ENCODE measurements around the gene PHYHD1. TPM values are rescaled to one million over a fixed set of nuclear protein-coding genes. Genes with fewer than 3 reads are reported as not detected.

PHYHD1 gene
- total and polyA plus RNA-seq, 11 donors: 14.0 to 49.0 (median 27.3) TPM

DNA sequence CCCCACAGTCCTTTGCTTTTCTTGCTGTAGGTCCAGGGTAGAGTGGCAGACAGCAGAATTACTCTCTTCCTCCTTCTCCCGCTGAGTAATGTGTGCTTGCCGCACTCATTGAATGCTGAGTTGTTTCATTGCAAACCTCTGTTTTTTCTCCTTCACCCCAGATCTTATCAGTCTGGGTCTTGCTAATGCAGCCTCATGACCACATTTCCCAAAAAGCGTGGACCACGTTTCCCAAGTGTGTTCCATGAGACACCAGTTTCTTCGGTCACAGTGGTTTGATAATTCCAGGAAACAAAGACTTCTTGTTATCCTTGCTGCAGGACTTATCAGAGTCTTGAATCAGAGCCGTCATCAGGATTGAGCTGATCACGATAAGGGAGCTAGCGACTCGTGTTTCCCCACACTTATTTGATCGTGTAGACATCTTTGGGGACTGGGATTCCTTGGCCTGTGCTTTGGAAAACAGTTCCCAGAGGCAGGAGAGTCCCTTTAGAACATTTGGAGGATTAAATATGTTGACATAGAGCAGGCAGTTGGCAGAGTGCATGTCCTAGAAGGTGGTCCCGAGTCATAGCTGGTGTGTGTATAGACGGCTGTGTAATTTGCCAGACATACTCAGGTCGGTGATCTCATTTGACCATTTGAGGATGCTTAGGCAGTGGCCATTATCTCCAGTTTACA lies 34.4 kb upstream of the PHYHD1 start:
- intact Hi-C loops (cut with DNase I): no loop called here
- Histone ChIP-seq H3K4me3 (peak overlapping the region in 3 of 12 donors; percentile 4 to 14 (median 5)), H3K27me3 (no peaks in the 10 kb centered on the region), H3K9me3 (no peaks in the 10 kb centered on the region), H3K27ac (peak overlapping the region in 10 of 12 donors; percentile 20 to 97 (median 50)), H3K4me1 (peaks cover 8 to 66% (median 54%) of the 10 kb centered on the region in 12 donors), H3K36me3 (peaks cover 0 to 51% (median 29%) of the 10 kb centered on the region in 9 donors)
- WGBS, 4 donors: 49 to 64% (median 56%) methylated on average over 13 of the region's 13 CpGs
- no peak for DNase-seq
- TF ChIP-seq, protein P1, sequence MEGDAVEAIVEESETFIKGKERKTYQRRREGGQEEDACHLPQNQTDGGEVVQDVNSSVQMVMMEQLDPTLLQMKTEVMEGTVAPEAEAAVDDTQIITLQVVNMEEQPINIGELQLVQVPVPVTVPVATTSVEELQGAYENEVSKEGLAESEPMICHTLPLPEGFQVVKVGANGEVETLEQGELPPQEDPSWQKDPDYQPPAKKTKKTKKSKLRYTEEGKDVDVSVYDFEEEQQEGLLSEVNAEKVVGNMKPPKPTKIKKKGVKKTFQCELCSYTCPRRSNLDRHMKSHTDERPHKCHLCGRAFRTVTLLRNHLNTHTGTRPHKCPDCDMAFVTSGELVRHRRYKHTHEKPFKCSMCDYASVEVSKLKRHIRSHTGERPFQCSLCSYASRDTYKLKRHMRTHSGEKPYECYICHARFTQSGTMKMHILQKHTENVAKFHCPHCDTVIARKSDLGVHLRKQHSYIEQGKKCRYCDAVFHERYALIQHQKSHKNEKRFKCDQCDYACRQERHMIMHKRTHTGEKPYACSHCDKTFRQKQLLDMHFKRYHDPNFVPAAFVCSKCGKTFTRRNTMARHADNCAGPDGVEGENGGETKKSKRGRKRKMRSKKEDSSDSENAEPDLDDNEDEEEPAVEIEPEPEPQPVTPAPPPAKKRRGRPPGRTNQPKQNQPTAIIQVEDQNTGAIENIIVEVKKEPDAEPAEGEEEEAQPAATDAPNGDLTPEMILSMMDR (IDR thresholded peaks at IDR 0.05): no peak
- TF ChIP-seq POLR2A (IDR thresholded peaks at IDR 0.05): no peak
- no peak for ATAC-seq

DNA sequence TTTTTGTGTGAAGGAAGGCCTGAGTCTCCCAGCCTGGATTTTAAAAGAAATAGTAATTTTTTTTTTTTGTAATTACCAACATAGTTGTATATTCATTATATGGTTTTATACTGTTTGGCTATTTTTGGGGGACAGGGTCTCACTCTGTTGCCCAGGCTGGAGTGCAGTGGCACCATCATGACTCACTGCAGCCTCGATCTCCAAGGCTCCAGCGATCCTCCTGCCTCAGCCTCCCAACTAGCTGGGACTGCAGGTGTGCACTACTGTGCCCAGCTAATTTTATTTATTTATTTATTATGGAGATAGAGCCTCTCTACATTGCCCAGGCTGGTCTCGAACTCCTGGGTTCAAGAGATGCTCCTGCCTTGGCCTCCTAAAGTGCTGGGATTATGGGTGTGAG lies 33.7 kb upstream of the PHYHD1 start:
- intact Hi-C loops (cut with DNase I): no loop called here
- no peak for TF ChIP-seq POLR2A (IDR thresholded peaks at IDR 0.05)
- TF ChIP-seq, protein P1 (IDR thresholded peaks at IDR 0.05): no peak
- no peak for DNase-seq
- 96 to 98% (median 97%) methylated on average over 3 of the region's 3 CpGs for whole genome bisulfite sequencing, 4 donors
- H3K36me3 ChIP-seq: peaks cover 0 to 54% (median 29%) of the 10 kb centered on the region in 9 donors
- peak overlapping the region in 4 of 12 donors; percentile 2 to 58 (median 49) for H3K27ac ChIP-seq
- H3K4me3 ChIP-seq: no peak overlapping the region
- peaks cover 8 to 73% (median 59%) of the 10 kb centered on the region in 12 donors for H3K4me1 ChIP-seq
- H3K27me3 ChIP-seq: no peaks in the 10 kb centered on the region
- H3K9me3 ChIP-seq: no peaks in the 10 kb centered on the region
- no peak for ATAC-seq

DNA sequence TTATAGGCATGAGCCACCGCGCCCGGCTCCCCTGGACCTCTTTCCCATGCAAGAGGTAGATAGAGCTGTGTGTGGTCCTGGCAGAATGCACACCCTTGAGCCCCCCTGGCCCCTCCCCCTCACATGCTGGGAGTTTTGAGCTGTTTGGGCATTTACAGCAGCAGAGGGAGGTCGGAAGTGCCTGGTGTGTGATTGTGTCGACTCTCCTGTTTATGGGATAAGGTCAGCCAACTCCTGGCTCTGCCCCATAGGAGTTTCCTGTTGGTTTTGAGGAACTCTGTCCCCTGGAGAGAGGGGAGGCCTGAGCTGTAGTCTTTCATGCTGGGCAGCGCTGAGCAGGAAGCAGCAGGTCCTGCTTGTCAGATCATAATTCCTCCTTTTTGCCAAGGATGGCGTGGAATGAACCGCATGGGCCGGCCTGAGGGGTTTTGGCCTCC lies 32.9 kb upstream of the PHYHD1 start:
- peak overlapping the region in 11 of 12 donors; percentile 1 to 58 (median 46) for H3K27ac ChIP-seq
- H3K4me3 ChIP-seq: no peak overlapping the region
- H3K4me1 ChIP-seq: peaks cover 12 to 80% (median 67%) of the 10 kb centered on the region in 12 donors
- no peaks in the 10 kb centered on the region for H3K27me3 ChIP-seq
- DNase-seq (no peak), ATAC-seq (peak in 1 of 4 donors; percentile 1)
- 39 to 63% (median 44%) methylated on average over 8 to 9 of the region's 9 CpGs for WGBS, 4 donors
- no peaks in the 10 kb centered on the region for H3K9me3 ChIP-seq
- intact Hi-C loops (cut with DNase I): no loop called here
- peaks cover 0 to 56% (median 29%) of the 10 kb centered on the region in 9 donors for H3K36me3 ChIP-seq
- TF ChIP-seq POLR2A (IDR thresholded peaks at IDR 0.05): no peak
- TF ChIP-seq, protein P1 (IDR thresholded peaks at IDR 0.05): no peak

DNA sequence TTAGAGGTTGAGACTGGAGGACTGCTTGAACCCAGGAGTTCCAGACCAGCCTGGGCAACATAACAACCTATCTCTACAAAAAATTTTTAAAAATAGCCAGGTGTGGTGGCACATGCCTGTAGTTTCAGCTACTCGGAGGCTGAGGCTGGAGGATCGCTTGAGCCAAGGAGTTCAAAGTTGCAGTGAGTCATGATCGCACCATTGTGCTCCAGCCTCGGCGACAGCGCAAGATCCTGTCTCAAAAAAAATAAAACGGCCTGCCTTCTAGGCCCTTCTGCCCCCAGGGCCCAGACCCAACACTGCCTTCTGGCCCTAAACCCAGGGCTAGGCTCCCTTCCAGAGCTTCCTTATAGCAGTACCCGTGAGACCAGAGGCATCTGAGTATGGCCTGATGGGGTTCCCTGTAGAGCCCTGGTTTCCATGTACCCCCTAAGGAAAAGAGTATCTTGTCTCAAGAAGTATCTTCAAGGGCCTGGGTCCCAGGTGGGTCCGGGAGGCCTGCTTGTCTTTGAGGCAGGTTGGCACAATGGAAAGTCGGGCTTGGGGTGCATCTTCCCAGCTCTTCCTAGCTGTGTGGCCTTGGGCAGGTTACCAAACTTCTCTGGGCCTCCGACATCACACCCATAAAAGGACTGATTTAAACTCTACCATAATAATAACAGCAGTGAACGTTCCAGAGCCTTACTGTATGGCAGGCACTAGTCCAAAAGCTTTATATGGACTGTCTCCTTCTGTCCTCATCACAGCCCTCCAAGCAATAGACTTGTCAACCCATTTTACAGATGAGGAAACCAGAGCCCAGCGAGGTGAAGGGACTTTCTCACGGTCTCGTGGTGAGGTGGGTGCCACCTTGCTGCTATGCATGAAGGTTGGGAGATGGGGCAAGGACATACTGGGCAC lies 29.2 kb upstream of the PHYHD1 start:
- DNase-seq: no peak
- H3K4me1 ChIP-seq: peaks cover 6 to 57% (median 38%) of the 10 kb centered on the region in 12 donors
- no peak for ATAC-seq
- no peaks in the 10 kb centered on the region for H3K9me3 ChIP-seq
- intact Hi-C loops (cut with DNase I): no loop called here
- peak overlapping the region; percentile 70 to 92 (median 84) for H3K27ac ChIP-seq
- TF ChIP-seq, protein P1 (IDR thresholded peaks at IDR 0.05): no peak
- TF ChIP-seq POLR2A (IDR thresholded peaks at IDR 0.05): no peak
- H3K27me3 ChIP-seq: no peaks in the 10 kb centered on the region
- H3K4me3 ChIP-seq: peak overlapping the region in 3 of 12 donors; percentile 19 to 30 (median 19)
- H3K36me3 ChIP-seq: peaks cover 0 to 73% (median 54%) of the 10 kb centered on the region in 9 donors
- WGBS, 4 donors: 72 to 80% (median 75%) methylated on average over 12 to 15 of the region's 15 CpGs
